Stimulated activated CD8-positive, alpha-beta memory T cell treated with anti-CD3 and anti-CD28 coated beads, Interleukin-2, amount 100 ng/mL, for 48 hours (primary cell): ENCODE measurements around the gene PRKCH.

Experiments used
- DNase-seq, 2 donors: peaks; one replicate each; pipeline ENCODE4 v3.0.0-alpha.2; 2020; ENCODE audit warnings: low read depth in 2 of 2

Gene PRKCH

DNA sequence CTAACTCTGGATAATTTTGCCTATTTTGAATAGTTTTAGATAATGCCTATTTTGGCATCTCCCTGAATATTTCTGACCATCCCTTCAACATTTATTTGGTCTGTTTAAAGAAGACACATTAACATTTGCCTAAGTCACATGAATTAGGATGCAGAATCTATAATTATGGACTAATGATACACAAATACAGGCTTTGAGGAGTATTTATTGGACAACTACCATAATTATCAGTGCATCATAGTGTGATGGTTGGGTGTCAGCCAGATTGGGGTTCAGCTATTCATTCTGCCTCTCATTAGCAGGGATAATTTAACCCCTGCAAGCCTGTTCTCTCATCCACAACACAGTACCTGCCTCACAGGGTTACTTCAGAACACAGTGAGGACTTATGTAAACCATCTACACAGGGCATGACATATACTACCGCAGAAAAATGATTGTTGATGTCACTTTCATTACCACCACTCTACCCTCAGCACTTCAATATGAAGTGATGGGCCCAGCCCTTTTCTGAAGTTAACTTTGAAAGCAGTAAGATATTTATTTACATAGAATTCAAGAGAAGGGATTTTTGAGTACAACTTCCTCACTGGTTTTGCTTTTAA is 14.4 kb downstream of the PRKCH start:
- DNase-seq: no peak

DNA sequence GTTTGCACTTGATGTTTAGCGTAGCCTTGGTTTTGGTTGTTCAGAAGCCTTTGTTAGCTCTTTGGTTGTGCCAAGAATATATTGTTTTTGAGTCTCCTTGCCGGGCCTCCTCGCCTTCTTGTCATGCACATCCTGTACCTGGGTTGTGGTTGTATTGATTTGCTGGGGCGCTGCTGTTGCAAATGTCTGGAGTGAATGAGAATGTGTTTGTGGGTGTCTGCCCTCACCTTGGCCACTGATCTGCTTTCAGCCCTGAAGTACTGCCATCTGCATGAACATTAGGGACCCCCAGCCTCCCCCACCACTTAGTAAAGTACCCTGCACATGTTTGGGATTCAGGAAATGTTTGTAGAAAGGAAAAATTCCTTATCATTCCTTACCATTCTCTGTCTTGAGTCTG is 16.5 kb downstream of the PRKCH start:
- no peak for DNase-seq

DNA sequence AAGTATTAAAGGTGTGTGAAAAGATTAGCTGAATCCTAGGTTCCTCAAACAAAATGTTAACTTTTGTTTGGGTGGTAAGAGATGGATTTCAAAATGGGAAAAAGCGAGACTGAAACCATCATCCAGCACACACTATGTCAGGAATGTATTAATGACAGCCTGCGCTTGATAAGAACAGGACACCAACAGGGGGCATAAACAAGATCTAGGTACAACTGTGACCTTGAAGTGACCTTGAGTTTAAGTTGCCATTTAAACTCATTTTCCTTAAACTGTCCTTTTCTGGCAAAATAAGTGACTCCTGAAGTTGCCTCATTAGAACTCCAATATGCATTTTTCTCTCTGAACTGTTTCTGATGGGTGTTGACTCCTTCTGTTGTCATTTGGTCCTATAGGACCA is 17.1 kb downstream of the PRKCH start:
- no peak for DNase-seq

DNA sequence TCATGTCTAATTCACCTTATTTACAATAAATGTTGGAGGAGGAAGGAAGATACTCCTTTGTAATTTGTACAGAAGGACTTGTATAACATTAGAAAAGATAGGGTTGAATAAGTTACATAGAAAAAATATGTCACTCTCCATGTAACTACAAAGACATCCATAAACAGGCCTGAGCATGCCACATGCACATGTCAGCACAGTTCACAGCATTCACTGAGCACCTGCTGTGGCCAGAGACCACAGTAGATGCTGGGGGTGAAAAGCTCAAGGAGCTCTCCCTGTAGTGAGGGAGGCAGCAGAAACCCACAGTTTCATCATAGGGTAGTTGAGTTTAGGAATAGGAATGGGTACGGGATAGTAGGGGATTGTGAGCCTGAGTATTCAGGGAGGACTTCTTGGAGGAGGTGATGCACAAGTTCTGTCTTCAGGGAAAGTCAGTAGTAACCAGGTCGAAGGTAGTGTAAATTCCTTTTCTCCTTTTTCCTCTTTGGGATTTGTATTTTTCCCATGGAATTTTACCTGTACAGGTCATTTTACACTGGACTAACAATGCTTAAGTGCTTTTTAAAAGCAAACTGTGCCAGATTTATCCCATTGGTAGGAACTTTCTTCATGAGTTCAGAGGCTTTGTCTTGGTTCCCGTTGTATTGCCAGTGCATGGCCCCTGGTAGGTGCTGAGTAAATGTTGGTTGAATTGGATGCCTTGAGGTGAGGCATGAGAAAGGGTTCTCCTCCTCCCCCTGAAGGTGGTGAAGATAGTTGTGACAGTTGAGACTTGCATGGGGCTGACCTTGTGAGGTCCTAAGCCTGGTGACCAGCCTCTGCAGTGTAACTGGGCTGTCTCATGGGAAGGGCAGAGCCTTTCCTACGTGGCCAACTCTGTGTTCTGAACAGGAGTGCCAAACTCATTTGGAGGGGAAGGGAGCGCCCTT is 20.2 kb downstream of the PRKCH start:
- no peak for DNase-seq

DNA sequence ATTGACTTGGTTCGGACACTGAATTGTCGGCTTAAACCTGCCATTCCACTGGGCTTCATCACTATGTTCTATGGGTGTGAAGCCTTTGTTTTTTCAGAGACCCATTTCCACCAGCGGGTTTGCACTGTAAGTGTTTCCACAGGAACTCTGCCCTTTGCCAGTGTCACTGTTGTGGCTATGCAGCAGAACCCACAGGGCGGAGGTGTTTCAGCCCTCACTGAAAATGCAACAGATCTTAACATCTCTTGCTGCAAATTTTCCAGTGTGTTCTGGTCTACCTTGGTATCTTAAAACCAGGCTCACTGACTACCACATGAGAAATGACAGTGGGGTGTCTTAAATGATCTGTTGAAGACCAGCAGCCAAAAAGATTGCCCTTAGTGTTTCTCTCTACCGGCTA is 21.1 kb downstream of the PRKCH start:
- DNase-seq: peak; percentile 60 to 73

DNA sequence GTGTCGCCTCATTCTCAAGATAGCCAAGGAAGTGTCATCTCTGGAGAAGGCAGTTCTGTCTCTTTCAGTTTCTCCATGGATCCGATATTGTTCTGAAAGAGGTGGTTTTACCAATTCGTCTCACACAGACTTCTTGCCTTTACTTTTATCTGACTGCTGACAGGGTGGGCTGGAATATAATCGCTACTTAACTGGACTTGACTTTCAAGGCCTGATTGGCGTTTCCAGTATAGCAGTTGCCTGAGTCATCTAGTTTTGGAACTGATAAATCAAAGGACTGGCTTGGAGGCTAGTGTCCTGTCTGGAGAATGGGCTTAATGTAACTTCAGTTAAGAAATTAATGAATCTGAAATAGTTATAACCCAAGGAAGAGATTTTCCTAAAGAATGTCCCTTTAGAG is 21.6 kb downstream of the PRKCH start:
- no peak for DNase-seq

DNA sequence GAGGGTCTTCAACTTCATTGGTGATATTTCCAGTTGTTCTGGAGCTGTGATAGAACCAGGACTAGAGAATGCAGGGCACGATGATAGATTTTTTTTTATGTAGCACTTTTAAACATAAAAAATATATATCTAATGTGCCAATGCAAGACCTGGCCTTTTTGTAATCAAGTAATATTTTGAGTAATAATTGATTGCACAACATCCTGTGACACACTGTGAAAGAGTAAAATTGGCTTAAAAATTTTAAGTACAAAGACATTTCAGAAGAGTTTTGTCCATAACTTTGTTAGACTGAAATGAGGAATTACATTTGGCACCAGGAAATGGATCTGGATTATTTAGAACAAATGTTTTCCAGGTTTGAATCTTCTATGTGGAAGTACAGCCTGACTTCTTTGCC is 22.1 kb downstream of the PRKCH start:
- DNase-seq: no peak

DNA sequence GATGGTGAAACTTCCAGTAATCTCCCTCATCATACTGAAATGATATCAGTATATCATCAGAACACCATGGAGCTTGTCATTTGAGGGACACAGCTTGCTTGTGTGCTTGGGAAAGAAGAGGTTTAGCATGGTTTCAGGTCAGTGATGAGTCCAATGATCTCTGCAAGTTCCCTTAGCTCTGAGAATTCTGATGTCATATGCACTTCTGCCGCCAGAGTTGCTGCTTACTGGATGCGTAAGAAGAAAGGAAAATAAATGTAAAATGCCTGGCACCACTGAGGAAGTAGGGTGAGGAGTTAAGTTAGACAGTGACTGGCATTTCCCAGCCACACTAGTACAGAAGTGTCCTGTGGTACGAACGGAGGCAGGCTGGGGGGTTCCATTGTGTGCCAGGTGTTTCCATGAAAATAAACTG is 22.6 kb downstream of the PRKCH start:
- no peak for DNase-seq

DNA sequence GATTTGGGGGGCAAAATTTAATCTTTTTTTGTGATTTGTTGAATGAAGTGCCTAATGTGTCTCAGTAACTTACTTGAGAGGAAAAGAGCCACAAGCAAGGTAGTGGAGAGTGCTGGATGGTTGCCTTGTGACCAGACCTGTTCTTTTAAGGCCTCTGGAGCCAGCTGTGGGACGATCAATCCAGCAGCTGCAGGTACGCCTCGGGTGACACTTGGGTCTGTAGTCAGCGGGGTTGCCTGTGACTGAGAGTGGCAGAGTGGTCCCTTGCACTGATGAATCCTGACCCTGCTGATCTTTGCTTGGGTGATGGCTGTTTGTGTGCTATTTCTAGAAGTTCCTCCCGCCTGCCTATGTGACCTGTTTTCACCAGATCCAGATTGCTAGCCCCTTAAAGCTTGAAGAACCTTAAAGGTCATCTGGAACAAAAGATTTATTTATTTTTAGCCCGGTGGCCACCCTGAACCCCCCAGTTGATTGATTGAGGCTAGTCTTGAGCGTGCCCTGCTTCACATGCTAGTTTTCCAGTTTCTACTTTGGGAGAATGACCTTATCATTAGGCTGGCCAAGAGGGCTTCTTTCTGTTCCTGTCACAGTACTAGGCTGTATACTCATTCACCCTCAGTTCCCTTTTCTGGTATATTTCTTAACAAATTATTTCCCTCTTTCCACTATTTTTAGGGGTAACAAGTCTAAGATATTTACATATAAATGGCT is 23.2 kb downstream of the PRKCH start:
- no peak for DNase-seq

DNA sequence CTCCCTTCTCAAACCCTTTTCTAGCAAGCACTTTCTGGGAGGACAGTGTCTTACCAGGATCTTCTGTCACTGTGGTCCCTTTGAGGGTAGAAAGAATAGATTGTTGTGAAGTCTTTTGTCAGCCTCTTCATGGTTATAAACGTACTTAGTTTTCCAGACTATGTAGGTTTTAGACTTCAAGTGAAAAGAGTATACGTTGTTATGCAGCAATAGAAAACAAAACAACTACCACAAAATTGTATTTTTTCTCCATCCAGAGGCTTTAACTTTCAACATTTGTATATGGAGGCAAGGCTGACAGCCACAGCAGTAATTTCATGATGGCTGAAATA is 23.7 kb downstream of the PRKCH start:
- no peak for DNase-seq

DNA sequence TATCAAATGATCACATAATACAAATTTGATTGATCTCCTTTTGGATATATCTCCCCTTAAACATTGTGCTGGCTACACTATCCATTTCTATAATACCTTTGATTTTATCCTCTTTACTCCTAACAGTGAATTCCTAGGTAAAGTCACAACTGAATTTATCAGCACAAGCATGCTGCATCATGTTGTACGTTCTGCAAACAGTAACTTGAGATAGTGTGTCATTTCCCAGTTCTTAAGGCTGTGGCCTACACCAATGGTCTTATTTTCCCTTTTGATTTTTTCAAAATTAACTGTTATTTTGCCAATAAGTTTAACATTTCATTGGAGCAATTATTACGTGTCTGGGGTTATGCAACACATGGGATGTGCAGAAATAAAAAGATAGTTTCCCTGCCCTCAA is 24.8 kb downstream of the PRKCH start:
- no peak for DNase-seq

DNA sequence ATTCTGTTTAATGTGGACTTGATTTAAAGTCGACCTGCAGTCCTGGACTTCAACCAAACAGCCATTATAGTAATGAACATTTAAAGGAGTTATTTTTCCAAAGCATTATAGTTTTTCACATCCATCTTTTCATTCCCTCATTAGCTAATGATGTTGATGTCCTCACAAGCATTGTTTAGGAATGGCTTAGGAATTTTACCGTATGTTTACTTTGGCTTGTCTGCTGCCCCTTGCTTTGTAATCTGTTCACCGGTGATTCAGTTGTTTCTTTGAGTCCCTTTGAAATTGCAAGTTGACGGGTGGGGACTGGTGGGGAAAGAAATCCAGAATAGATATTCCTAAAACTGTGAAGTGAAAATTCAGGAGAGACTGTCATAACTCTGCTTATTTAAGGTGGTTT is 25.4 kb downstream of the PRKCH start:
- DNase-seq: no peak

DNA sequence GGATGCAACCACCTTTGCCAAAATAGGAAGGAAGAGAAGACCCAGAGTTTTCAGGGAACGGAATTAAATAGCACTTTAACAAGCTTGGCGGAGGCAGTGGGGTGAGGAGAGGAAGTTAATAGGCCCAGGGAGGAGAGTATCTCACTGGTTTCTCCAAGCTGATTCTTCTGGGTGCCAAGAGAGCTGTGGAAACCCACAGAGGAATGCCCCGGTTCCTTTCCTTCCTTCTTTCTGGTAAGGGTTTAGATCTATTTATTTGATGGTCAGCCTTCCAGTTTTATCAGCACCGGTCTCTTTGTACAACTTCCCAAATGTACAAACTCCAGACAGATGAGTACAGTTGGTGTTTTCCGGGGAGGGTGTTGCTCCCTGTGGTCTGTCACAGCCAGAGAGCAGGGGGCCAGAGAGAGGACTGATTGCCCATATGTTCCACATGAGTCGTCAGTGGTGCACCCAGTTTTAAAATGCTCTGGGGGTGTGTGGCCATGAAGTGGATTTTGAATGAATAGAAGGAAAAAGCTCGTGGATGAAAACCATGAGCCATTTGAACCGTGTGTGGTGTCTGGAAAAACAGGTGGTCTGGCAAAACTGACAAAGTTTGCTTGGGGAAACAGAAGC is 26.6 kb downstream of the PRKCH start:
- DNase-seq: no peak

DNA sequence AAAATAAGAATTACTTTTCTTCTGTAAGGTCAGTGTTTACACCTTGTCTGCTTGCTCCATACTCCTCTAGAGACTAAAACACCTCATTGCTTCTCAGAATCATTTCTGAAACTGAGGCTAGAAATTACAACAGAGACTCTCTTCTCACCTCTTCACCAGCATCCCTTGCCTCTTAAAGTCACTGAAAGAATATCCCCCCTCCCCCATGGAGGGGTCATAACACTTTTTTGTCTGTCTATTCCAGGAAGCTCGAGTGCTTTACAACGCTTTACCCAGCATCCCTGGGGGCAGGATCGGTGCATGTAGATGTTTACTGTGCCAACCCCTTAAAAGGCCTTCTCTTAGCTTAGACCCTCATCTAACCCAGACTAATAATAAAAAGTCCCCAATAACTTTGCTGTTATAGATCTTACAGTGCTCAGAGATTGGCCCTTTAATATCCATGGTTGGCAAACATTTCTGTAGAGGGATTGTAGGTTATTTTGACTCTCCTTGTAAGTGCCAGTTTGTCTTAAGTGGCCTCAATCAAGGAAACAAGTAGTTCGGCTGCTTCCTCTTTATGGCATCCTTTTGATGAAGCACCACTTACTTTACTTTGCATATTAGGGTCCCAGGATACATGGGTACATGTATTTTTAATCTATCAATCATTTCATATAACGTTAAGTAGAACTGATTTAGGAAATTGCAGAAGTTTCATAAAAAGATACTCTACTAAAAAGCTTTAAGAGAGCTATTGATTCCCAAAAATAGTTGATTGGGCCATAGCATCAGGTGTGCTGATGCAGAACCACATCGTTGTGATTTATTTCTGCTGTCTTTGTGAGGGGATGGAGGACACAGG is 29.3 kb downstream of the PRKCH start:
- no peak for DNase-seq

DNA sequence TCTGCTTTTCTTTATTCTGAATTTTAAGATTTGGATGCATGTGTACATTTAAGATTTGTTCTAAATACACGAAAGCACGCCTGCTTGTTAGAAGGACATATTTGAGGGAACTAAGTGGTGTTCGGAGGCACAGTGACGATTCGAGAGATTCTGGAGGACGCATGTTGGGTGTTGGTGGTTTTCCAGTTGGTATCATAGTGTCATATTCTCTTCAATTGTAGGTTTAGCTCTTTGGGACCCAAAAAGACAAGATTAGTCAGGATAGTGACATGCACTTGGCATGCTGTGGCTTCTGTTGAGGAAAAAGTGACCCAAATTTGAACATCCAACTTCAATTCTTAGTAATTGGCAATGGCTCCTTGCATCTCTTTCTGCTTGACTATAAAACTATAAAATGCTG is 30.1 kb downstream of the PRKCH start:
- DNase-seq: no peak

DNA sequence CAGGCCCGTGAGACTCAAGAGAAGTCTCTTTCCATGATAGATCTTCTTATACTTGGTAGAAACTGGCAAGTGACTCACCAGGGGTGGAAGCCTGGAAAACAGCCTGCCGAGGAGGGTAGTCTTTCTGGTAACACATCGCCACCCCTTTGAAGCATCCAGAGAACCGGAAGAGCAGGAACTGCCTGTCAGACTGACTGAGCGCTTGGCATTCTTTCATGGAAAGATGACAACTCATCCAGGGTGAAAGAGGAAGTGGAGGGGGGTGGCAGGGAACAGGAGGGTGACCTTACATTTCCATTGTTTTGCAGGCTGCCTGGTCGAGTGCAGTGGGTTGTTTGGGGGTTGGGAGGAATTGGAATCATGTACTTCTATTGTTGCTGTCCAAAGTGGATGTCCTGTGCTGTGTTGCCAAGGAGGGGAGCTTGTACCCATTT is 34.5 kb downstream of the PRKCH start:
- DNase-seq: no peak

DNA sequence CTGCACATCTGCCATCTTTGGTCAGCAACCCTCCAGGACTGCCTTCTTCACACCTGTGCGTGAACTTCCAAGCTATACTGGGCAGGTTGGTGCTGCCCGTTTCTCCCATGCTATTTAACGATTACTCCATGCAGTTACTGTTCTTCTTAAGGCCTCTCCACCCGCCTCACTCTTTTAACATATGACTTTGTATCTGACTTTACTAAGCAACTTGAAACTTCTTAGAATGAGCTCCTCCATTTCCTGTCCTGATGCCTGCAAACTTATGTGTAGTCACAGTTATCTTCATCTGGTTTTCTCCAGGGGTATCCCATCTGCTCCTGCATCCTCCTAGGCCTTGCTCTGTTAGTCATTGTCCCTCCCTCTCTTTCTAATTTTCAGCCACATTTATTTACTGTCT is 35.7 kb downstream of the PRKCH start:
- no peak for DNase-seq

DNA sequence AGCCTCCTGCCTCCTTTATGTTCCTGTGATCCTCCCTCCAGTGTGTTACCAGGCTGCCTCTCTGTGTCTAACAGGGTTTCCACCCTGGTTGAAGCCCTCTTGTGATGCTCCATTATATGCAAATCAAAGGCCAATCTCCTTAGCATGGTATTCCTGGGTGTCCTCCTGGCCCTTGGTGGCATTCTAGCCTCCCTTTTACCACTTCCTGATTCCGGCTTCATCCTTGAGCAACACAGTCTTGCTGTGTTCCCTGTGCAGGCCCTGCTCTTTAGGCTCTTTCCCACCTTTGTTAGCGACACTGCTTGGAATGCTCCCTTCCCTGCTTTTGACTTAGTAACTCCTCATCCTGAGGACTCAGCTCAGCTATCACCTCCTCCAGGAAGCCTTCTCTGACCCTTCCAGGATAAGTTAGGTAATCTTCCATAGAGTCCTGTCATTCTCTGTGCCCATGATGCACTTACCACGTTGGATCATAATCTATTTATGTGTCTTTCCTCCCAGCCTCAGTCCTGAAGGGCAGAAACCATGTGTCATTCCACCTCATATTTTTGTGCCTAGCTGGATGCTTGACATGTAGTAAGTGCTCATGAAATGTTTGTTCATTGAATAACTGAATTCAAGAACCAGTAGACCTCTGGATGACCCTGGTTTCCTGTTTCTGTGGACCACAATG is 37.3 kb downstream of the PRKCH start:
- DNase-seq: no peak

DNA sequence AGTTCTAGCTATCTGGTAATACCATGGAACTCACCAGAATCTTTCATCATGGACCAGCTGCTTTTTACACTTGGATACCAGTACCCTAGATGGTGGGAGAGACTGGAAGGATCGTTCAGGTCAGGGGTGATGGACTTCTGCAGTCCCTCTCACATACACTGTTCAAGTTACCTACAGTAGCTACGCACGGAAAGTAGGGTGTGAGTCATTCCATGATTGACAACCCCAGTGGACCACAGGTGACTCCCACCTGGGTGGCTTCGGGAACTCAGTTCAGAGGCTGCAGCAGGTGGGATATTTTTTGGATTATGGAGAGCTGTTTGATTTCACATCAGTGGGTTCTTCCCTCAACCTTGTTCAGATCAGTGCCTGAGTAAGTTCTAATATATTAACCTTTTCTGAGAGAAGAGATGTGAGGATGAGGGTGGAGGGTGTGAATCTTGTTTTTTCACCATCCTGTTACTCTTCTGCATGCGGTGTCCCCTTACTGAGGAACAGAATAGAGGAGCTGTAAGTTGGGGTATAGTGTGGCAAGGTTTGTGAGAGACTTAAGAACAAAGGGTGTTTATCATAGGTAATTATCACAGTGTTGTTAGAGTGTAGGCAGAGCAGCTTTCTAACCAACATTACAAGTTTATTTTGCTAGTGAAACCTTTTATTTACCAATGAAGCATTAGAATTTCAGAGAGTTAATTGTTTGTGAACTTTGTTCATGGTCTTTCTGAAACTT is 39.6 kb downstream of the PRKCH start:
- DNase-seq: no peak

DNA sequence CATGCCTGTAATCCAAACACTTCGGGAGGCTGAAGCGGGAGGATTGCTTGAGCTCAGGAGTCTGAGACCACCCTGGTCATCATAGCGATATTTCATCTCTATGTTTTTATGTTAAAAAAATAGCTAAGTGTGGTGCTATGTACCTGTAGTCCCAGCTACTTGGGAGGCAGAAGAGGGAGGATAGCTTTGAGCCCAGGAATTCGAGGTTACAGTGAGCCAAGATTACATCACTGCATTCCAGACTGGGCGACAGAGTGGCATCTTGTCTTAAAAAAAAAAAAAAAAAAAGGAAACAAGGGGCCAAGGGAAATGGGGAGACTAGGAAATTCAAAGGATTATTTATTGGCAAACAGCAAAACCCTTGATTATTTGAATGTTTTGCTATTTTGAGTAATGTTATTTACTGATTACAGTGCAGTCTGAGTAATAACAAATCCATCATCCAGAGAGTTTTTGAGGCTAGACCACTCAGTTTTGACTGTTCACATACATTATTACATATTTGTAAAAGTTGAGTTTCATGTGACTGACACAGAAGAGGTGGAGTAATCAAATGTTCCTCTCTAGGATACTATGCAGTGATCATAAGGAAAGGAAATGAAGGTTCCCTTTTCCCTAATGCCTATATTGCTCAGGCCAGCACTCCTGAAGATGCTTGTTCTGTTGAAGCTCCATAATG is 40.8 kb downstream of the PRKCH start:
- DNase-seq: no peak
